ENCODE measurements around the gene DCTN2.
"Not testable (repeated sequence)": the region's sequence is repeated elsewhere in the genome, so short reads cannot be mapped to it uniquely, and the experiment has no call there.

DCTN2 gene

DNA sequence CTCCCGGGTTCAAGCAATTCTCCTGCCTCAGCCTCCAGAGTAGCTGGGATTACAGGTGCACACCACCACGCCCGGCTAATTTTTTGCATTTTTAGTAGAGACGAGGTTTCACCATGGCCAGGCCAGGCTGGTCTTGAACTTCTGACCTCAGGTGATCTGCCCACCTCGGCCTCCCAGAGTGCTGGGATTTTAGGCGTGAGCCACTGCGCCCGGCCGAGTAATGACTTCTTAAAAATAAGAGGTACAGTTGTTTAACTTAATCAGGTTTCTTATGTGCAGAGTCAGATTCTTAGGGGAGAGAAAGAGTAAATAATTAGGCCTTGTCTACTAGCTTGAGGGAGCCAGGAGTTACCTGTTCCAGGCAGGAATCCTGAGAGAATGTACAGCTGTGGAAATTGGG is 32.7 kb downstream of the DCTN2 start:
- DNase-seq, result not testable (repeated sequence)

DNA sequence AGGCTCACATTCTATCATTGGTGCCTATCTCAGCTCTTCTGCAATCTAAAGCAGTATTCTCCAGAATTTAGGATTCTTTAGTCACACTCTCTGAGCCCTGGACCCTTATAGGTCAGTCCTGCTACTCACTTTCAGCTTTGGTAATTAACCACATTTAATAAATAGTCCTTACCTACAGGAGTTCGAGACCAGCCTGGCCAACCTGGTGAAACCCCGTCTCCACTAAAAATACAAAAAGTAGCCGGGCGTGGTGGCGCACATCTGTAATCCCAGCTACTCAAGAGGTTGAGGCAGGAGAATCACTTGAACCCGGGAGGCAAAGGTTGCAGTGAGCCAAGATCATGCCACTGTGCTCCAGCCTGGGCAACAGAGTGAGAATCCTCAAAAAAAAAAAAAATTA is 33.3 kb downstream of the DCTN2 start:
- DNase-seq, result not testable (repeated sequence)

DNA sequence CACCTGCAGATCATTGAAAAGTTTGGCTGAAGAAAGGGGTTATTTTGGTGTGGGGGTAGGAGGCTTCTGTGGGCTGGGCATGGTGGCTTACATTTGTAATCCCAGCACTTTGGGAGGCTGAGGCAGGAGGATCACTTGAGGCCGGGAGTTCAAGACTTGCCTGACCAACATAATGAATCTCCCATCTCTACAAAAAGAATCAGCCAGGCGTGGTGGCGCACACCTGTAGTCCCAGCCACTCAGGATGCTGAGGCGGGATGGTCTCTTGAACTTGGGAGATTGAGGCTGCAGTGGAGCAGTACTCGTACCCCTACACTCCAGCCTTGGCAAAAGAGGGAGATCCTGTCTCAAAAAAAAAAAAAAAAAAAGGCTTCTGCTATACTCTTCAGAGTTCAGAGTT is 33.7 kb downstream of the DCTN2 start:
- no peak for DNase-seq

DNA sequence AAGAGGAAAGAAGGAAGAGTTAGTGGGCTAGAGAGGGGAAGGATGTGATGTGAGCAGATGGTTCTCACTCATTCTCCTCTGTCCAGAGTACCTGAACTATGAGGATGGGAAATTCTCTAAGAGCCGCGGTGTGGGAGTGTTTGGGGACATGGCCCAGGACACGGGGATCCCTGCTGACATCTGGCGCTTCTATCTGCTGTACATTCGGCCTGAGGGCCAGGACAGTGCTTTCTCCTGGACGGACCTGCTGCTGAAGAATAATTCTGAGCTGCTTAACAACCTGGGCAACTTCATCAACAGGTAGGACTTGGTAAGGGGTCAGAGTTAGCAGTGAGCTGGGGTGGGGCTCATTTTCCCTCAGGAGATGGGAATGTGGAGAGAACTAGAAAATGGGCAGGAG is 34.3 kb downstream of the DCTN2 start:
- no peak for DNase-seq

DNA sequence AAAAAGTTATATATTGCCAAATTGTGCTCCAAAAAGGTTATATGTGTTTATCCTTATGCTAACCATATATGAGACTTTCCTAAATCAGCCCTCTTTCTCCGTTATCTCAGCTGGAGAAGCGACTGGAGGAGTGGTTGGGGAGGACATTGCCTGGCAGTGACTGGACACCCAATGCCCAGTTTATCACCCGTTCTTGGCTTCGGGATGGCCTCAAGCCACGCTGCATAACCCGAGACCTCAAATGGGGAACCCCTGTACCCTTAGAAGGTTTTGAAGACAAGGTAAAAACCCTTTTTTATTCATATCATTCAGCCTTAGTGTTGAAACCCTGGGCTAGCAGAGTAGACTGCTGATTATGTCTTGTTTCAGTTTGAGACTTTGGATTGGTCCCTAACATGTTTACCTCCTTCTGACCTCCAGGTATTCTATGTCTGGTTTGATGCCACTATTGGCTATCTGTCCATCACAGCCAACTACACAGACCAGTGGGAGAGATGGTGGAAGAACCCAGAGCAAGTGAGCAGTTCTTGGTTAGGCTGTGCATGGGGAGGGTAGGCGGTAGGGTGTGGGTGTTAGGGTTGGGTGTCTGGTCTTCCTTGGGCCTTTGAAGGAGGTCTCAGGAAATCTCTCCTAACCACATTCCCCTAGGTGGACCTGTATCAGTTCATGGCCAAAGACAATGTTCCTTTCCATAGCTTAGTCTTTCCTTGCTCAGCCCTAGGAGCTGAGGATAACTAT is 35.2 kb downstream of the DCTN2 start:
- DNase-seq, result no peak

DNA sequence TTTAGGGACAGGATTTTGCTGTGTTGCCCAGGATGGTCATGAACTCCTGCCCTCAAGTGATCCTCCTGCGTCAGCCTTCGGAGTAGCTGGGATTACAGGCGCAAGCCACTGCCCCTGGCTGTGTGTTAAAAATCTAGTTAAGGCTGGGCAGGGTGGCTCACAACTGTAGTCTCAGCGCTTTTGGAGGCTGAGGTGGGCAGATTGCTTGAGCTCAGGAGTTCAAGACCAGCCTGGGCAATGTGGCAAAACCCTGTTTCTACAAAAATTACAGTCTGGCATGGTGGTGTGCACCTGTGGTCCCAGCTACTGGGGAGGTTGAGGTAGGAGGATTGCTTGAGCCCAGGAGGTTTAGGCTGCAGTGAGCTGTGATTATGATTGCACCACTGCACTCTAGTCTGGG is 35.8 kb downstream of the DCTN2 start:
- DNase-seq, result no peak

DNA sequence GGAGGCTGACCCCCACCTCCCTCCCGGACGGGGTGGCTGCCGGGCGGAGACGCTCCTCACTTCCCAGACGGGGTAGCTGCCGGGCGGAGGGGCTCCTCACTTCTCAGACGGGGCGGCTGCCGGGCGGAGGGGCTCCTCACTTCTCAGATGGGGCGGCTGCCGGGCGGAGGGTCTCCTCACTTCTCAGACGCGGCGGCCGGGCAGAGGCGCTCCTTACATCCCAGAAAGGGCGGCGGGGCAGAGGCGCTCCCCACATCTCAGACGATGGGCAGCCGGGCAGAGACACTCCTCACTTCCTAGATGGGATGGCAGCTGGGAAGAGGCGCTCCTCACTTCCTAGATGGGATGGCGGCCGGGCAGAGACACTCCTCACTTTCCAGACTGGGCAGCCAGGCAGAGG is 39.2 kb downstream of the DCTN2 start:
- DNase-seq, result not testable (repeated sequence)

DNA sequence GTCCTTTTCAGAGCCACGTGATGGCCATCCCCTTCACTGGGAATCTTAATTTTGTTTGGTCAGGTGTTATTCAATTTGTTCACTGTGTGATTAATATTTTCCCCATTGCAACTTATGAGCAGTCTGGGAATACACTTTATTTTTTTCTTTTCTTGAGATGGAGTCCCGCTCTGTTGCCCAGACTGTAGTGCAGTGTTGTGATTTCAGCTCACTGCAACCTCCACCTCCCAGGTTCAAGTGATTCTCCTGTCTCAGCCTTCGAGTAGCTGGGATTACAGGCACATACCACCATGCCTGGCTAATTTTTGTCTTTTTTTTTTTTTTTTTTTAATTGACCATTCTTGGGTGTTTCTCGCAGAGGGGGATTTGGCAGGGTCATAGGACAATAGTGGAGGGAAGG is 40.5 kb downstream of the DCTN2 start:
- not testable (repeated sequence) for DNase-seq

DNA sequence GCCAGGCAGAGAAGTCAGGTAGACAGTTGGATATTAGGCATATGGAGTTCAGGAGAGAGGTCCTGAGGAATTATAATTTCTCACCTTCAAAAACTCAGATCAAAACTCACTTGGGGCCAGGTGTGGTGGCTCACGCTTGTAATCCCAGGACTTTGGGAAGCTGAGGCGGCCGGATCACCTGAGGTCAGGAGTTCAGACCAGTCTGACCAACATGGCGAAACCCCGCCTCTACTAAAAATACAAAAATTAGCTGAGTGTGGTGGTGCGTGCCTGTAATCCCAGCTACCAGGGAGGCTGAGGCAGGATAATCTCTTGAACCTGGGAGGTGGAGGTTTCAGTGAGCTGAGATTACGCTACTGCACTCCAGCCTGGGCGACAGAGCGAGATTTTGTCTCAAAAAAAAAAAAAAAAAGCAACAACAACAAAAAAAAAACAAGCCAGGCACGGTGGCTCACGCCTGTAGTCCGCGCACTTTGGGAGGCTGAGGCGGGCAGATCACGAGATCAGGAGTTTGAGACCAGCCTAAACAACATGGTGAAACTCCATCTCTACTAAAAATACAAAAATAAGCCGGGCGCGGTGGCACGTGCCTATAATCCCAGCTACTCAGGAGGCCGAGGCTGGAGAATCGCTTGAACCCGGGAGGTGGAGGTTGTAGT is 44.6 kb downstream of the DCTN2 start:
- not testable (repeated sequence) for DNase-seq

DNA sequence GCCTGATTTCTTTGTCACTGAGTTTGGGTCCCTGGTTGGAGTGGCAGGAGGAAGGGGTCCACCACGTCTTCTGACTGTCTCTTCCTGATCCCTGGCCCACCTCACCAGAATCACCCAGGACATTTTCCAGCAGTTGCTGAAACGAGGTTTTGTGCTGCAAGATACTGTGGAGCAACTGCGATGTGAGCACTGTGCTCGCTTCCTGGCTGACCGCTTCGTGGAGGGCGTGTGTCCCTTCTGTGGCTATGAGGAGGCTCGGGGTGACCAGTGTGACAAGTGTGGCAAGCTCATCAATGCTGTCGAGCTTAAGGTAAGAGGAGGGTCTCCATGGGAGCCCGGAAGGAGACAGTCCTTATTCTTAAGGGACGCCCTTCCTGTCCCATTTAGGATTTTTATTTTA is 46.8 kb downstream of the DCTN2 start:
- no peak for DNase-seq

DNA sequence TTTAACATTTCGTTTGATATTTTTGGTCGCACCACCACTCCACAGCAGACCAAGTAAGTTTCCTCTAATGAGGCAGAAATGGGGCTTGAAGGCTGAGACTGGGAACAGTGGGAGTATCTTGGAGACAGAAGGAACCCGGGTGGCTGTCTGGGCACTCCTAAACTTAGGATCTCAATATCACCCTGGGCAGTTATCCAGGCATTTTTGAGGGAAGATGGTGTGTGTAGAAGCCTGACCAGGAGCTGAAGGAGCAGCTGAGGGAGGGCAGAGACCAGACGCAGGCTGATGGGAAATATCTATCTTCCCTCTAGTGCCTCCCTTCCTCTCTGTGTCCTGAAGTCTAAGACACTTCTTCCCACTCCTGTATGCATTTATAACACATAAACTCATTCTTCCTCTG is 48.4 kb downstream of the DCTN2 start:
- no peak for DNase-seq

DNA sequence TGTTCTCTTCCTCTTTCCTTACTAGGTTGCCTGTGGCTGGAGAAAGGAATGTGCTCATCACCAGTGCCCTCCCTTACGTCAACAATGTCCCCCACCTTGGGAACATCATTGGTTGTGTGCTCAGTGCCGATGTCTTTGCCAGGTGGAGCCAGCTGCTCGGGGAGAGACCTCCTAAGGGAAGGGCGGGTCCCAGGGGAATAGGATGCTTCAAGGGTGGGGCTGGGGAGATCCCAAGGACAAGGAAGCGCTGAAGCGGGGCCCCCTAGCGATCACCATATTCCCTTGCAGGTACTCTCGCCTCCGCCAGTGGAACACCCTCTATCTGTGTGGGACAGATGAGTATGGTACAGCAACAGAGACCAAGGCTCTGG is 48.9 kb downstream of the DCTN2 start:
- DNase-seq, result no peak

DNA sequence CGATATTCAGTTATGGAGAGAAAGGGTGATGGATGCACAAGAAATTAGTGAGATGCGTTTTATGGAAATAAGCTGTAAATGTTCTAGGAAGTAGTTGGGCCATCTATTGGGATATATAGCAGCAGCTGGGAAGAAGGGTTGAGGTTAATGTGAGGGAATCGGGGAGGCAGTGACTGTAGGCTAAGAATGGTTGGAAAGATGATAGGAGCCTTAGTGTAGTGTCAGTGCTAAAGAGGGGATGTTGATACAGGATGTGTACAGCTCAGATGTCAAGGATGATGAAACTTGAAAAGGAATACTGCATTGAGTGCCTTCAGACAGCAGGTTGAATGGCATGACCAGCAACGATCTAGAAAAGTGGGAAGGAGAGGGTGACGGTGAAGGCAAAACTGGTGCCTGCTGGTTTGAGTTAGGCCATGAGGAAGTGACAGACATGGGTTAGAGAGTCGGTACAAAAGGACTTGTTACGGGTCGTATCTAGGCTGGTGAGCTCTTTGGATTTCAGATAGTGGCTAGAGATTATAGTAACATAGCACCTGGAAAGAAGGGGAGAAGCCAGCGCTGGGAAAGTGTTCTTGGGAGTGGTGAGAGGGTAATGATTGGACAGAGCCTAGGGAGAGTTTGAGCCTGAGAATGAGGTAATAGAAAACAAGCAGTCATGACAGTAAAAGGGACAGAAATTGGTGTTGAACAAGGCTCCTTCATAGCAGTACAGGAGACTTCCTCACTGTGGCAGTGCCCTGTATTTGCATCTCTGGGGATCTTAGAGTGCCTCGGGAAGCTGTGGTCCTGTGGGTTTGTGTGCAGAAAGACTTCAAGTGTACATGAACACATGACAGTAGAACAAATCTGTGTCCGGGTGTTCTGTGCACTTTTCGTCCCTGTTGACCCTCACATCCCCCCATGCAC is 49.5 kb downstream of the DCTN2 start:
- DNase-seq, result no peak

DNA sequence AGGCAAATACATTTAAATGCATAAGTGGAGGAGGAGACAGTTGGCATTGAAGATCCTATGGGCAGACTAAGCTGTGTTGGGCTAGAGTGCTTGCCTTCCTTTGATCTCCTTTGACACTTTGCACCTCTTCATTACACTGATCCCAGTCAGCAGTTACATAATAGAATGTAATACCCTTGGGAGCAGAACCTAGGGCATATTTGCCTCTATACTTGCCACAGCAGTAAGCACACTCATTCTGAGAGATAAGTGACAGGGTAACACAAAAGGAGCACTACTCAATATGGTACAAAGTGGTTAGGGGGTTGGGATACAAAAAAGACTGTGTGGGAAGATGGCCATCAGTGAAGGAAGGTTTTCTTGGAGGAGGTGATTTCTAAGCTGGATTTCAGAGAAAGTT is 50.2 kb downstream of the DCTN2 start:
- no peak for DNase-seq

DNA sequence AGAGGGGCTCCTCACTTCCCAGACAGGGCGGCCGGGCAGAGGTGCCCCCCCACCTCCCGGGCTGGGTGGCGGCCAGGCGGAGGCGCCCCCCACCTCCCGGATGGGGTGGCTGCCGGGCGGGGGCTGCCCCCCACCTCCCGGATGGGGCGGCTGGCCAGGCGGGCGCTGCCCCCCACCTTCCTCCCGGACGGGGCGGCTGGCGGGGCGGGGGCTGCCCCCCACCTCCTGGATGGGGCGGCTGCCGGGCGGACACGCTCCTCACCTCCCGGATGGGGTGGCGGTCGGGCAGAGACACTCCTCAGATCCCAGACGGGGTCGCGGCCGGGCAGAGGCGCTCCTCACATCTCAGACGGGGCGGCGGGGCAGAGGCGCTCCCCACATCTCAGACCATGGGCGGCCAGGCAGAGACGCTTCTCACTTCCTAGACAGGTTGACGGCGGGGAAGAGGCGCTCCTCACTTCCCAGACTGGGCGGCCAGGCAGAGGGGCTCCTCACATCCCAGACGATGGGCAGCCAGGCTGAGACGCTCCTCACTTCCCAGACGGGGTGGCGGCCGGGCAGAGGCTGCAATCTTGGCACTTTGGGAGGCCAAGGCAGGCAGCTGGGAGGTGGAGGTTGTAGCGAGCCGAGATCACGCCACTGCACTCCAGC is 51.8 kb downstream of the DCTN2 start:
- not testable (repeated sequence) for DNase-seq

DNA sequence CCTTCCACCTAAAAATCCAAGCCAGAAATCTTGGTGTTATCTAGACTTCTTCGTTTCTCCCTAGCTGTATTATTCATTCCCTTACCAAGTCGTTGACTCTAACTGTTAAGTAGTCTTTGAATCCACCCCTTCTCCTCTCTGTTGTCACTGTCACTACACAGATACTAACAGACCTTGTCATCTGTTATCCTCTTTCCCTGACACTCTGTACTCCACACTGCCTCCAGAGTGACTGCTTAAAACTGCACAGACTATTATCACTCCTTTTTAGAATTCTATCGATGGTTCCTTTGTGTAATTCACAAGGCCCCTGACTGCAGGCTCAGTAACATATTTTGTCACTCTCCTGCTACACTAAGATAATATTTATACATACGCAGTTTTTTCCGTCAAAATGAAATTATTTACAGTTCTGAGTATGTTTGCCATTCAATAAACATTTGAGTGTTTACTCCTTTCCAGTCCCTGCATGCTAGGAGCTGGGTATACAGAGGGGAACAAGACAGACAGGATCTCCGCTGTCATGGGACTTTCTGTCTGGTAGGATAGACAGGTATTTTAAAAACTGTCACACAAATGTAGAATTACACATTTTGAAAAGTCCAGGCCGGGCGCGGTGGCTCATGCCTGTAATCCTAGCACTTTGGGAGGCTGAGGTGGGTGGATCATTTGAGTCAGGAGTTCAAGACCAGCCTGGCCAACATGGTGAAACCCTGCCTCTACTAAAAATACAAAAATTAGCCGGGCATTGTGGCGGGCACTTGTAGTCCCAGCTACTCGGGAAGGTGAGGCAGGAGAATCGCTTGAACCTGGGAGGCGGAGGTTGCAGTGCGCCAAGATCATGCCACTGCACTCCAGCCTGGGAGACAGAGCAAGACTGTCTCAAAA is 55.4 kb downstream of the DCTN2 start:
- DNase-seq, result no peak

DNA sequence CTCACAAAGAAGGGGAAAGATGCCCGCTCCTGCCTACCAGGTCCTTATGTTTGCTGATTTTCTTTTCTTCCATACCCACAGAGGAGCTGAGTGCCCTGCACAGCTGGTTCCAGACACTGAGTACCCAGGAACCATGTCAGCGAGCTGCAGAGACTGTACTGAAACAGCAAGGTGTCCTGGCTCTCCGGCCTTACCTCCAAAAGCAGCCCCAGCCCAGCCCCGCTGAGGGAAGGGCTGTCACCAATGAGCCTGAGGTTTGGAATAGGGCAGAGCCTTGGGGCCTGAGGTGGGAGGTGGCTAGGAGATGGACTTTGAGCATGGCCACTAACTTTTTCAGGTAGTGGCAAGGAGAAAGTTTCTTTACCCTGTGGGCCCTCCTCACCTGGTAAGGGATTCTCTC is 56.9 kb downstream of the DCTN2 start:
- DNase-seq, result no peak

DNA sequence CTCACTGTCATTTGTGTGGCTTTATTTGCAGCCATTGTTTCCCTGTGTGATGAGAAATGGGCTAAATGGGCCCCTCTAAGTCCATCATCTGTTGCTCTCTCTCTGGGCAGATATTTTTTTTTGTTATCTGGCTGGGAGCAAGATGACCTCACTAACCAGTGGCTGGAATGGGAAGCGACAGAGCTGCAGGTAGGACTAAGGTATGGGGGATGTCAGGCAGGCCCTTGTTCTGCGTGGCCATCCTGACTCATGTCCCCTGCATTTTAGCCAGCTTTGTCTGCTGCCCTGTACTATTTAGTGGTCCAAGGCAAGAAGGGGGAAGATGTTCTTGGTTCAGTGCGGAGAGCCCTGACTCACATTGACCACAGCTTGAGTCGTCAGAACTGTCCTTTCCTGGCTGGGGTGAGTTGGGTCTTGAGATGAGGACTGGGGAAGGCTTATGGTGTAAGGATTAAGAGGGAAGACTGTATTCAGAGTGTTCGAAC is 57.8 kb downstream of the DCTN2 start:
- DNase-seq, result peak; percentile 24

DNA sequence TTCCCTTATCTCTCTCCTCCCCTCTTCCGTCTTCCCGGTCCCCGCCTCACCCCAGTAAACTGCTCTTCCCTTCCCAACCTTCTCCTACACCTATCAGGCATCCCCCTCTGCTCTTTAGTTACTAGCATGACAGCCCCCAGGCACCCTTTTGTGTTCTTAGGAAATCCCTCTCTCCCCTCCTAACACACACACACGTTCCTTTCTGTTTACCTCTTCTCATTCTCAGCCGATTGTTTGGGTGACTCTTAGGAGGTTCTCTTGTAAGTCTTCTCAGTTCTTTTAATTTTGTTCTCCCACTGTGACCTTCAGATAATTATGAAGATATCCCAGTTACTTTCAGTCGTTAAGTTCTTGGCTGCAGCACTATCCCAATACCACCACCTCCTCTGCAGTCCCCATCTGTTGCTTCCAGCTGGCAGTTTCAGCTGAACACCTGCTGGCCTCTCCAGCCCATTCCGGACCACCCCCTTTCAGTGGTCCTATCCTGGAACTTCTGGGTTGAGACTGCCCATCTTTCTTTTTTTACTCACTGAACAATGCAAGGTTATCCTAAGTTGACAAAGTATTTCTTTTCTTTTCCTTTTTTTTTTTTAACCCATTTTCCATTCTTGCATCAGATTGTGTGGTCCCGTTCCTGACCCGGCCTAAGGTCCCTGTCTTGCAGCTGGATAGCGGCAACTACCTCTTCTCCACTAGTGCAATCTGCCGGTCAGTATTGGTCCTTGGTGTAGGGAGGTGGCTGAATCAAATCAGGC is 58.4 kb downstream of the DCTN2 start:
- DNase-seq, result no peak

DNA sequence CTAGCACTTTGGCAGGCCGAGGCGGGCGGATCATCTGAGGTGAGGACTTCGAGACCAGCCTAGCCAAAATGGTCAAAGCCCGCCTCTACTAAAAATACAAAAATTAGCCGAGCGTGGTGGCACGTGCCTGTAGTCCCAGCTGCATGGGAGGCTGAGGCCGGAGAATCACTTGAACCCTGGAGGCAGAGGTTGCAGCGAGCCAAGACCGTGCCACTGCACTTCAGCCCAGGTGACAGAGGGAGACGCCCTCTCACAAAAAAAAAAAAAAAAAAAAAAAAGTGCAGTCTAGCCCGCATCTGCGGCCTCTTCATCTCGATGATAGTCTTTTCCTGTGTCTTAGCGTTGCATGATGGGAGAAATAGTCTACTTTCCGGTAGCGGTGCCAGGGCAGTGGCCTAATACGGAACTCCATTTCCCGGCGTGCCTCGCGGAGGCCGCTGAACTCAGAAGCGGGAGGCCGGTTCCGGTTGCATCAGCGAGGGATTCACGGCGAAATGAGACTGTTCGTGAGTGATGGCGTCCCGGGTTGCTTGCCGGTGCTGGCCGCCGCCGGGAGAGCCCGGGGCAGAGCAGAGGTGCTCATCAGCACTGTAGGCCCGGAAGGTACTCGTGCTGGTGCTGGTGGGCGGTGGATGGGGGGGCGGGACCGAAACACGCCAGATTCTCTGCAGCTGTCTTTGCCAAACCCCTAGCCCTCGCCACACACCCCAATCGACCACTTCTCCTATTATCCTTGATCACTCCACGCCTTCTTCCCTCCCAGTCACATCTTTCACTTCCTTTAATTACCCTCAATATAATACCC is 59.2 kb downstream of the DCTN2 start, which contains the start of gene MARS1:
Gene MARS1 (plus strand): TSS at position 472 of the 805 bp plus-strand sequence. CDS start 23 bp downstream, at position 495.
- DNase-seq, result peak; percentile 98
